ENCODE data around the gene MCC.

MCC gene

GRCh38 chr5:113375480-113376060, 112.7 kb downstream of the MCC start:
- no peak overlapping the region for H3K27ac ChIP-seq
- DNase-seq (ENCODE audit: low spot score) = no peak
- TF ChIP-seq, protein P1, sequence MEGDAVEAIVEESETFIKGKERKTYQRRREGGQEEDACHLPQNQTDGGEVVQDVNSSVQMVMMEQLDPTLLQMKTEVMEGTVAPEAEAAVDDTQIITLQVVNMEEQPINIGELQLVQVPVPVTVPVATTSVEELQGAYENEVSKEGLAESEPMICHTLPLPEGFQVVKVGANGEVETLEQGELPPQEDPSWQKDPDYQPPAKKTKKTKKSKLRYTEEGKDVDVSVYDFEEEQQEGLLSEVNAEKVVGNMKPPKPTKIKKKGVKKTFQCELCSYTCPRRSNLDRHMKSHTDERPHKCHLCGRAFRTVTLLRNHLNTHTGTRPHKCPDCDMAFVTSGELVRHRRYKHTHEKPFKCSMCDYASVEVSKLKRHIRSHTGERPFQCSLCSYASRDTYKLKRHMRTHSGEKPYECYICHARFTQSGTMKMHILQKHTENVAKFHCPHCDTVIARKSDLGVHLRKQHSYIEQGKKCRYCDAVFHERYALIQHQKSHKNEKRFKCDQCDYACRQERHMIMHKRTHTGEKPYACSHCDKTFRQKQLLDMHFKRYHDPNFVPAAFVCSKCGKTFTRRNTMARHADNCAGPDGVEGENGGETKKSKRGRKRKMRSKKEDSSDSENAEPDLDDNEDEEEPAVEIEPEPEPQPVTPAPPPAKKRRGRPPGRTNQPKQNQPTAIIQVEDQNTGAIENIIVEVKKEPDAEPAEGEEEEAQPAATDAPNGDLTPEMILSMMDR (conservative IDR thresholded peaks at IDR 0.05; ENCODE audit: low read depth) = no peak
- CTCF ChIA-PET = interaction anchor here (0.7 to 1.8 kb wide), 3 partner anchors 135 to 412 kb away, joined by 3 to 6 read pairs (median 4); no protein-coding TSS in a partner anchor
- POLR2A ChIA-PET (ENCODE audit: low non-redundant PET) = interaction anchor here (0.6 kb wide), 1 partner anchor 37 kb away, joined by 4 read pairs; no protein-coding TSS in a partner anchor

GRCh38 chr5:113373426-113373825, 114.8 kb downstream of the MCC start:
- ChIA-PET CTCF (interaction anchor here (0.6 kb wide), 2 partner anchors 152 to 944 kb away, joined by 3 read pairs; no protein-coding TSS in a partner anchor), POLR2A (ENCODE audit: low non-redundant PET) (no interaction called here)
- no peak overlapping the region for H3K27ac ChIP-seq
- TF ChIP-seq, protein P1 (conservative IDR thresholded peaks at IDR 0.05; ENCODE audit: low read depth) = no peak
- no peak for DNase-seq (ENCODE audit: low spot score)

DNA sequence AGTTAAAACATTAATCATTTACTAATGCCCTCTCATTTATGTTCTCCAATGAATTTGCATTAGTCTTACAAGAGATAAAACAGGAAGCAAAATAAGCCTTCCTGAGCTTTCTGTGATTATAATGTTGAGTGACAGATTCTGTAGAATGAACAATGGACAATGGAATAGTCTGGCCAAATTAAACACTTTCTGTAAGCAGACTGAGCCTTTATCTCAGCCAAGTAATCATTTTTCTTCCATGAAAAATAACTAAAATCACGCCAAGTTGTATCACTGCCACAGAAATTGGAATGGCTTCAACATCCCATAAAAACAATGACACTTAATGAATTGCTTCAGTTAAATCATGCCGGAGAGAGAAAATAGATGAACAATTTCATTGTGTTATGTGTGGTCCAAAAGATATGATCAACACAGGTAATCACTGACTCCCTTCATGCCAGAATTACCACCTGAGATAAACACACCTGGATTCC, 116.5 kb downstream of the MCC start:
- POLR2A ChIA-PET (ENCODE audit: low non-redundant PET) = no interaction called here
- TF ChIP-seq, protein P1 (conservative IDR thresholded peaks at IDR 0.05; ENCODE audit: low read depth) = no peak
- H3K27ac ChIP-seq = no peak overlapping the region
- no peak for DNase-seq (ENCODE audit: low spot score)
- CTCF ChIA-PET = no interaction called here

DNA sequence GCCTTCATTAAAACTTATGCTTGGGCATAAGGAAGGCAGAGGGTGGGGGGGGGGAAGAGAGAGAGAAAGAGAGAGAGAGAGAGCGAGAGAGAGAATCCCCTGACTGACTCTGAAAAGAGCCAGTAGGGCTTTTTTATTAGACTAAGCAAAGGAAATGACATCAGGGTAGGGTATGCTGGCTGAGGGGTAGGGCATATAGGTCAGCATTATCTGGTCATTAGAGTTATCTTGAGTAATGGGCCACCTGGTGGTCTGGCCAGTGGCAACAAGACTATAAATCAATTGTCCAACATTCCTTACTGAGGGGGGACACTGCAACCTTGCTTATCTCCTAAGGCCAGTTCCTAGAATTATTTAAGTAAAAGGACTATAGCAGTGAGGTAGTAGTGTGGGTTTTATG, 120.7 kb downstream of the MCC start:
- no peak overlapping the region for H3K27ac ChIP-seq
- TF ChIP-seq, protein P1 (conservative IDR thresholded peaks at IDR 0.05; ENCODE audit: low read depth) = no peak
- DNase-seq (ENCODE audit: low spot score) = no peak
- CTCF ChIA-PET = no interaction called here
- POLR2A ChIA-PET (ENCODE audit: low non-redundant PET) = no interaction called here

DNA sequence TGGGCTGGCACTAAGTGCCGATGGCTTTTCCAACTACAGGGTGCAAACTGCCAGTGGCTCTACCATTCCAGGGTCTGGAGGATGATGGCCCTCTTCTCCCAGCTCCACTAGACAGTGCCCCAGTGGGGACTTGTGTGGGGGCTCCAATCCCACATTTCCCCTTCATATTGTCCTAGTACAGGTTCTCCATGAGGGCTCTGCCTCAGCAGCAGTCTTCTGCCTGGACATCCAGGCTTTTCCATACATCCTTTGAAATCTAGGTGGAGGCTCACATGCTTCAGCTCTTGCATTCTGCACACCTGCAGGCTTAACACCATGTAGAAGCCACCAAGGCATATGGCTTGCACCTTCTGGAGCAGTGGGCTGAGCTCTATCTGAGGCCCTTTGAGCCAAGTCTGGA, 123.8 kb downstream of the MCC start:
- ChIA-PET CTCF (interaction anchor here (0.7 kb wide), 1 partner anchor 28 kb away, joined by 4 read pairs; no protein-coding TSS in a partner anchor), POLR2A (ENCODE audit: low non-redundant PET) (no interaction called here)
- no peak for DNase-seq (ENCODE audit: low spot score)
- no peak overlapping the region for H3K27ac ChIP-seq
- TF ChIP-seq, protein P1 (conservative IDR thresholded peaks at IDR 0.05; ENCODE audit: low read depth) = no peak

GRCh38 chr5:113361701-113362100, 126.6 kb downstream of the MCC start:
- no peak for DNase-seq (ENCODE audit: low spot score)
- CTCF ChIA-PET = interaction anchor here (1.1 kb wide), 2 partner anchors 20 to 27 kb away, joined by 3 to 4 read pairs; no protein-coding TSS in a partner anchor
- POLR2A ChIA-PET (ENCODE audit: low non-redundant PET) = no interaction called here
- TF ChIP-seq, protein P1 (conservative IDR thresholded peaks at IDR 0.05; ENCODE audit: low read depth) = no peak
- H3K27ac ChIP-seq = no peak overlapping the region
